Stimulated activated CD4-positive, alpha-beta T cell treated with anti-CD3 and anti-CD28 coated beads, TNF-alpha, amount 100 ng/mL, for 24 hours (primary cell): ENCODE measurements around the gene ZSCAN32.

ENCODE experiments used
- DNase-seq, 3 experiments: peaks; one replicate each; pipeline ENCODE4 v3.0.0-alpha.2; 2020; ENCODE audit warnings: low read depth in 3 of 3

ZSCAN32 gene

DNA sequence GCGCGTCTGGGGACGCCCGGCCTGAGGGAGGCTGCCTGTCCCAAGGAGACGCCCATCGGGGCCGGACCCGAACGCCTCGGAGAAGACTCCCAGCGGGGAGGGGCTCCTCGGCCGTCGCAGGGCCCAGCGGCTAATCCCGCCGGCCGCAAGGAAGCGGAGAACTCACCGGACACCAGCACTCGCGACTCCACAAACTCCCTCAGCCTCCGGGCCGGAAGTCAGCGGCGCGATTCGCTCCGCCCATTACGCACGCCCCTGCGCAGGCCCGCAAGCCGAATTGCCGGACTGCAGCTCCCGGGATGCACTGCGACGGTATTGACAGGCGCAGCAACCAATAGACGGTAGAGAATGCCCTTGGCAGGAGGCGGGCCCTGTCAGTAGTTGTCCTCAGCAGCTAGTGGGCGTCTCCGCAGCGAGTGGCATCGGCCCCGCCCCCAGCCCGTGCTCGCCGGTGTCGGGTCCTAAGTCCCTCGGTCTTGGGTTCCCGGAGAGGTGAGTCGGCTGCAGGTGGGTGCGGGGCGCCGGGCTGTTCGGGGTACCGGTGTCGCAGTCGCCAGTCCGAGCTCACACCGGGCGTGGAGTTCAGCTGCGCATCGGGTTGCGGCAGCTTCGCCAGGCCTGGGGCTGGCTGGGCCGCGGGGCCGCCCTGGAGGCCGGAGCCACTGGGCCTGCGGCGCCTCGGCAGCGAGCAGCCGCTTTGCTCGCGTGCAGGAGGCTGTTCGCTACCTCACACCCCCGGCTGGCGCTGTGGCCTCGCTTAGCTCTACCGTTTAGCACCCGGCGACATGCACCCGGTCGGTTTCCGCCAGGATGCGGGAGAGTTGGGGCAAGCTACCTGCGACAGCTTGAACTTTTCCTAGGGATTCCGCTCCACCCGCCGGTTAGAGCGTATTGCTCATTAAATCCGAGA is at the start of gene ZSCAN32, which contains the start of gene ZNF174:
Gene ZSCAN32, minus strand, starts transcription at position 226 of the 910 bp plus-strand sequence. CDS start 3,447 bp downstream, outside the sequence.
Gene ZNF174, plus strand, starts transcription at position 437 of the 910 bp plus-strand sequence. CDS start 790 bp downstream, outside the sequence.
- DNase-seq: peak; percentile 97 to 98 (median 98)

DNA sequence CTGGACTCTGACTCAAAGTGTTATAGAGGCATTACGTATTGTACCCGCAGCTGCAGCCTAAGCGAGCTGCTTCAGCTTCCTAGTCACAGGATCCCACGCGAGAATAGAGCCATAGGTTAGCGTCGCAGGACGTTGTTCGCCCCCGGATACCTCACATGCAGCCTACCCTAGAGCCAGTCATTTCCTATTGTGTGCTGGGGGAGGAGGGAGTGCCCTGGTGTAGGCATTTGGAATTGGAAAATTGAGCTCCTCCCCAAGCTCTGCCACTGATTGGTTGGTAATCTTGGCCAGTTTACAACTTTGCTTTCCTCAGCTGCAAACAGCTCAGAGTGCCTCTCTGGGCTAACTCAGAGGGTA is 43.2 kb upstream of the ZSCAN32 start:
- DNase-seq: no peak

DNA sequence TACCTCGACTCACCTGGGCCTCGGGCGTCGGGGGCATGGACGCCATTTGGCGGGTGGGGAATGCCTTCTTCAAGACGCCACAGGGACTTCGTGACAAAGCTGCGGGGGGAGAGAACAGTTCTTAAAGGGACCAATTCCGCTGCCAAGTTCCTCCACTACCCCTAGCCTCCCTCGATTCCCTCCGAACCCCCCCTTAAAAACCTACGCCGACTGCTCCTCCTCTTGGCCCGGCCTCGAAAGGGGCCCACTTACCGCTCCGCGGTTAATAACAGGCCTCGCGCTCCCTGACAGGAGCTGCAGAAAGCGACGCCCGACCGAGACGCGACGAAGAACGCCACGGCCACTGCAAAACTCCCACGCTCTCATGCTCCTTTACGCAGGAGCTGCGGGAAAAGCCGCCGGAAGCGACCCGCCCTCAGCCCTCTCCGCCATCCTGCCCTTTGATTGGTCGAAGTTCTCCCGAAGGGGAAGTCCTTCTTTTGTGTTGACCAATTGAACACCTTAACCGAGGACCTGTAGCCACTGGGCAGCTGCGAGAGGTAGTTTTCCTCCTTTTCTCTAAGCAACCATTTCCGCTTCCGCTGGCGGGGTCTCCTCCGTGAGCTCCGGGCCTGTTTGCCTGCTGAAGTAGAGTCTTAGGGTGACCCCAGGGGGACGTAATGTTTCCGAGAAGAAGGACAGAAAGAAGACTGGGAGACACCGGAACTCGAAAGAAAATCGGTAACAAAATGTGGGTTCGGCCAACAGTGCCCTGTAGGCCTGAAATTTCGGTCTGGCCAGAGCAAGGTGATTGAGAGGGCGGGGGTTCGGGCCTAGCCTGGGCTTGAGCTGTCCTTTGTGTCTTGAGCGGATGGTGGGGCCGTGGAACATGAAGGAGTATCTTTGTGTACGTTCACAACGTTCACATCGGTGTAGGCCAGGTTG is 42.6 kb upstream of the ZSCAN32 start, which contains the start of the genes NAA60 and ZNF597:
Gene NAA60, plus strand, starts transcription at position 573 of the 924 bp plus-strand sequence. CDS start 32,548 bp downstream, outside the sequence.
Gene ZNF597, minus strand, starts transcription at position 397 of the 924 bp plus-strand sequence. Its CDS starts 351 bp downstream, at position 46.
- peak; percentile 54 to 77 (median 64) for DNase-seq

DNA sequence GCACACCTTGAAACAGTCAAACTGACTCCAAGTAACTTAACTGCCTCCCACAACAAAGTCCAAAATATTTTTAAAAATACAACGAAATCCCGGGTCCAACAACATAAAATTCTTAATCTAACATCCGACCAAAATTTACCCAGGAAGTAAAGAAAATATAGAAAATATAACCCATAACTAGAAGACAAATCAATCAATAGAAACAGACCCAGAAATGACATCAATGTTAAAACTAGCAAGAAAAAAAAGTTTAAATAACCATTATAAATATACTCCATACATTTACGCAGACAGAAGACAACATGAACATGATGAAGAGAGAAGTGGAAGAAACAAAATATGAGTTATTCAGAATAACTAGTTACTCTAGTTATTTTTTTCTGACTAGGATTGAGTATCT is 38.8 kb upstream of the ZSCAN32 start:
- no peak for DNase-seq

DNA sequence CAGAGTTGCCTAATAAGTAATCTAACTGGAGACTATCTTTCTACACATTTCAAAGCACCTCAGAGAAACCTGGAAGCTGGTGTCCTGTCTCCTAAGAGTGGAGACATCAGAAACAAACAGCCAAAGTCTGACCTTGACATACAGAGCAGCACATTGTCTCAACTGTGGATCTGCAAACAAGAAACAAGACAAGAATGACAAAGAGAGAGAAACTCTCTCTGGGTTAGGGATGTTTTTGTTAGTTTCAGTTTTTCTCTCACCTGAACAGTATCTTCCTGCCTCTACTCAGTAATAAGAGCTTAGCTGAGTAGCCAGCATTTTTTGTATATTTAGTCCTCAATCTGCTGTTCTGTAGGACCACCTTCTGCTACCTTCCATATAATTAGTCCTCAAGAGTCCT is 33.6 kb upstream of the ZSCAN32 start:
- DNase-seq: no peak

DNA sequence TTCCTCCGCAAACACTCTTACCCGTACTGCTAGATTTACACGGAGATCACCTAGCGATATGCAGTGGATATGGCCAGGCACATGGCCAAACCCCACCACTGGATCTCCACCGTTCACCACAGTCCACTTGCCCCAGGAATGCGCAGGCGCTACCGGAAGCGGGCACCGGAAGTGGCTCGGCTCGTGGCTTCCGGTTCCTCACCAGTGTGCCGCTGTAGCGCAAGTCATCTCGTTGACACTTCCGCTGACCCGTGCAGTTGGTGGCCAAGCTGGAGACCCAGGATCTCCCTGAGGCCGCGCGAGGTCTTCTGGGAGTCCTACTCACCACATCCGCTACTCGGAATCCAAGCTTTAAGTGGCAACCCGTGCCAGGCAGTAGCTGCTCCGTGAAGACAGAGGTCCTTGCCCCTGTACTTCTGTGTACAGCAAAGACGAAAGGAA is 31.0 kb upstream of the ZSCAN32 start:
- DNase-seq: peak; percentile 26 to 73 (median 44)

DNA sequence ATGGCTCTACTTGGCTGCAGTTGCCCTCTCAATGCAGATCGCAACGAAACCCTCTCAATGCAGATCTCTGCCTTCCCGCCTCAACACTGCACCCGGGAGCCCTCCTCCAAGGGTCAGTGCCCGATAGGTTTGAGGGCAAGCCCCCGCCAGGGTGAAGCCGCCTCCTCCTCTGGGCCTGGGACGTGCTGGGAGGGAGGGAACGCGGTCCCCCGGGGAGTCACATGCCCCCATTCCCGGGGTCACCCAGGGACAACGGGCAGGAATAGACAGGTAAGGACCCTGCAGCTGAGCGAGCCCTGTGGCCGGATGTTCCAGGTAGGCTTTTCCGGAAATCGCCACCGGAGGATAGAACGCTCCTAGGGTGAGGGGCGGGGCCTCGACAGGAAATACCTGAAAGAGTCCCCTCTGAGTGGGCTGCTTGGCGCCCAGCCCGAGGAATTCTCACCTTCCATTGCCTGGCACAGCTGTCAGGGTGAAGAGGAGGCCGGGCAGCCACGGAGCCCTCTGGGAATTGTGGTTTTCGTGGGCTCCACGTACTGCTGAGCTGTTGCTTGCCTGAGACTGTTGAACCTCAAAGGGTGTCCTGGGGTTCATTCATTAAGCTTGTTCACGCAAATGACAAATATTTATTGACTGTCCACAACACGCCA is 13.1 kb upstream of the ZSCAN32 start:
- DNase-seq: no peak

DNA sequence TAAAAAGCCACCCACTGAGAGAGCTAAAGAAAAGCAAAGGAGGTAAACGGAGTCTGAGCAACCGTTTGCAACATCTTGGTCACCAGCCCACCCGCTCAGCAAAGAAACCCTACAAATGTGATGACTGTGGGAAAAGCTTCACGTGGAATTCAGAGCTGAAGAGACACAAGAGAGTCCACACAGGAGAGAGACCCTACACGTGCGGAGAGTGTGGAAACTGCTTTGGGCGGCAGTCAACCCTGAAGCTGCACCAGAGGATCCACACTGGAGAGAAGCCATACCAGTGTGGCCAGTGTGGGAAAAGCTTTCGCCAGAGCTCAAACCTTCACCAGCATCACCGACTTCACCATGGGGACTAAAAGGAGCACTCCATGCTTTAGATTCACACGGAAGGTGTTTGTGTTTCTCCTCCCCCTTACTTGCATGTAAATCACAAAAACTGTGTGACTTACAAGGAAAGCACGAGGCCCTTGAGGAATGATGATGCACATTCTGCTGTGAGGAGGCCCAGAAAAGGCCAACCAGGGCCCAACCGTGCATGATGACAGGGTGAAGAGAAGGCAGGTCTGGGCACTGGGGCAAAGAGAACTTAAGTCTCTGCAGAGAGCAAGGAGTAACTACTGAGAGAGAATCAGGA is 7.9 kb upstream of the ZSCAN32 start:
- DNase-seq: no peak

DNA sequence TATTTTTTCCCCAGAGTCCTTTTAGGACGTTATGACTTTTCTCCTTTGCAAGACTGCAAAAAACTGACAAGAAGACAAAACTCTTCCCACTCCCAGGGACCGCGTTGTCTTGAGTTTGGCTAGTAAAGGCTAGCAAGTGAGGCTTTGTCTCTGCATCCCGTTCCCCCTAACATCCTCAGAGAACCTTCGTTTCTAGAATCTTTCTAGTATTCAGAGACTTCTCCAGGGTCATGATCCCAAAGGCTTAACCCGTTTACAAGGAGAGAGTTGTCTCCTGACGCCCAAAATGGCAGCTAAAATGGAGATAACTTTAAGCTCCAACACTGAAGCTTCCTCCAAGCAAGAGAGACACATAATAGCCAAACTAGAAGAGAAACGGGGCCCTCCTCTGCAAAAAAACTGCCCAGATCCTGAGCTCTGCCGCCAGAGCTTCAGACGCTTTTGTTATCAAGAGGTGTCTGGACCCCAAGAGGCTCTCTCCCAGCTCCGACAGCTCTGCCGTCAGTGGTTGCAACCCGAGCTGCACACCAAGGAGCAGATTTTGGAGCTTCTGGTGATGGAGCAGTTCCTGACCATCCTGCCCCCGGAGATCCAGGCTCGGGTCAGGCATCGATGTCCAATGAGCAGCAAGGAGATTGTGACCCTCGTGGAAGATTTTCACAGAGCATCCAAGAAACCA is 1.1 kb upstream of the ZSCAN32 start:
- no peak for DNase-seq

DNA sequence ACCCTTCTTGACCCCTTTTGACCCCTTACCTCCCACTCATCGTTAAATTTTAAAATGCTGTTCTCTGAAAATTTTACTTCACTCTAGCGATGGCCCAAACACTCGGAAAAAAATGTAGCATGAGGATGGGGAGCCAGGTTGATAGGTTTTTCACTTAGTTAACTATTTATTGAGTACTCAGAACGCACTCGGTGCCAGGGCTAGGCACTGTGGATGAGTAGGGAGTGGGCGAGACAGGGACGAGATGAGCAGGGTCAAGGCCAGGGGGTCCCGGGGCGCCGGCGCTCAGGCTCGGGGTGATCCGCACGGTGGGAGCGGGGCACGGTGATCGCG is 392 bp downstream of the ZSCAN32 start:
- DNase-seq: no peak

DNA sequence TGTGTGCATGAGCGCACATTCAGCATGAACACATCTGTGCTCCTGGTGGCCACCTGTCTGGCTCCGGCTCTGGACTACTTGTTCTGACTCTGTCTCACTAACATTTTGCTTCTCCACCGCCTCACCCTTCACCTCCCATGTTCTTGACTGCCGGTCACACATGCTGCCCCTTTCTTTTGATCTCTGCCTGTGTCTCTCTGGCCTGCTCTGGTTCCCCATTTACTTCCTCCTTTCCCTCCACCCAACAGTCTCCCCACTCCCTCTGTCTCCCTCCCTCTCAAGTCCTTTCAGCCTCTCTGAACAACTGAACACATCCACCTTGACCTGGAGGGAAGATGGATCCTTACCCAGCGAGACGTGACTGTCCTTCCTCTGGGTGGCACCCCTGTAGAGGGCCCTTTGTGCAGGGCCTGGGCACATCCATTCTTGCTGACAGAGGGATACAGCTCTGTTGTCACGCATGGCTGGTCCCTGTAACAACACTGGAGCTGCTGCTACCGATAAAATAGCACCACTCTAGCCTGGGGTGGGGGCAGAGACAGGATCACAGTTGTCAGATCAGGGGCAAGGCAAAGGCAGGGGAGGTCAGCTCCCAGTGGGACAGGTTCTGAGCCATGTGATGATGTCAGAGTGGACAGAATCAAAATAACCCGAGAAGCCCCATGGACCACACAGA is 11.0 kb downstream of the ZSCAN32 start:
- no peak for DNase-seq

DNA sequence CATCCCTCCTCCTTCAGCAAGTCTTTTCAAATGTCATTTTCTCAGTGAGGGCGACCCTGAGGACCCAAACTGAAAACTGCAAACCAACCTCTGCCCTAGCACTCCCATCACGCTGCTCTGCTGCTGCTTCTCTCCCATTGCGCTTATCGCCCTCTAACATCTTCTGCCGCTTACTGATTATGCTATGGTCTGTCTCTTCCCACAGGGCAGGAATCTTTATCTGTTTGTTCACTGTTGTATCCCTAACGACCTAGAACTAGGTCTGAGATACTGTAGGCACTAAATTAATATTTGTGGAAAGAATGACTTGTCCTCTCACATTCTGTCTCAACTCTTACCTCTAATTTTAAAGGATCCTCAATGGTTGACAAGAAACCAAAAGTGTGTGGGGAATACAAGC is 12.5 kb downstream of the ZSCAN32 start:
- no peak for DNase-seq

DNA sequence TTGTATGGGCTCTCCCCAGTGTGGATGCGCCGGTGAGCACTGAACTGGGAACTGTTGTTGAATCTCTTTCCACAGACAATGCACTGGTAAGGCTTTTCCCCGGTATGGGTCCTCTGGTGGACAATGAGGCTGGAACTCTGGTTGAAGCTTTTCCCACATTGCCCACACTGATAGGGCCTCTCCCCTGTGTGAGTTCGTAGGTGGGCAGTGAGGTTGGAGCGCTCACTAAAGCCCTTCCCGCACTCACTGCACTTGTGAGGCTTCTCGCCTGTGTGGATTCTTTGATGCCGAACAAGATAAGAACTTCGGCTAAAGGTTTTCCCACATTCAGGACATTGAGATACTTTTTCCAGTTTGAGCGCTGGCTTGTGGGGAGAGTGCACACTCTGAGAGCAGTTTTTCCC is 17.8 kb downstream of the ZSCAN32 start:
- no peak for DNase-seq

DNA sequence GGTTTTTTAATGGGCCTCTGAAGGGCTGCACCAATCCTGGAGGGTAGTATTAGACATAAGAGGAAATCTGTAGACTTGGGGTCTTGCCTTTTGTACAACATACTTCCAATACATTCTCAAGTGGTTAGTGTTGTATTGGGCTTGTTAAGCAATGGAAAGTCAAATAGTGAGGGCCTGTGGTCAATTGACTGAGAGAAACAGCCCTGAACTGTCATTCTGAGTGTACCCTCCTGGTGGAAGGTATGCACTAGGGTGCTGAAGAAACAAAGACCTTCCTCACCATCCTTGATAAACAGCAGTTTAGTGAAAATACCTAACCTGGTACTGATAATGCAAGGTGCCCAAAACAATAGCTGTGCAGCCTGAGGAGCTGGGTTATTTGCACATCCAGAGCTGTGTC is 22.9 kb downstream of the ZSCAN32 start:
- DNase-seq: no peak

DNA sequence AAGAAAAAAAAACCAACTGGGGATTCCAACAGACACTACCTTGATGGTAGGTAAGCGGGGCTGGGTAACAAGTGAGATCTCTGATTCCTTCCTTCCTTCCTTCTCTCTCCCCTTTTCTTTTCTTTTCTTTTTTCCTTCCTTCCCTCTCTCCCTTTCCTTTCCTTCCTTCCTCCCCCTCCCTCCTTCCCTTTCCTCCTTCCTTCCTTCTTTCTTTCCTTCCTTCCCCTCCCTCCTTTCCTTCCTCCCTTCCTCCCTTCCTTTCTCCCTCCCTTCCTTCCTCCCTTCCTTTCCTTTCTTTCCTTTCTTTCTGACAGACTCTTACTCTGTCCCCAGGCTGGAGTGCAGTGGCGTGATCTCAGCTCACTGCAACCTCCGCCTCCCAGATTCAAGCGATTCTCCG is 25.1 kb downstream of the ZSCAN32 start:
- no peak for DNase-seq

DNA sequence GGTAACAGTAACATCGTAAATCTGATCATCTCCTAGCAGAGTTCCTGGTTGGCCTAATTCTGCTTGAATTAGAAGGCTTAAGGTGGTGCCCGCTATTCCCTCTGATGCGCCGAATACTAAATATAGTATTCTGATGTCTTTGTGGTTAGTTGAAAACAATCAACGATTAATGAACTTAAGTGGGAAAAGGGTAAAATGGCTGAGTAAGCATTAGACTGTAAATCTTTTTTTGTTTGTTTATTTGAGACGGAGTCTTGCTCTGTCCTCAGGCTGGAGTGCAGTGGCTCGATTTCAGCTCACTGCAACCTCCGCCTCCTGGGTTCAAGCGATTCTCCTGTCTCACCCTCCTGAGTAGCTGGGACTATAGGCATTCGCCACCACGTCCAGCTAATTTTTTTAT is 31.7 kb downstream of the ZSCAN32 start:
- no peak for DNase-seq

DNA sequence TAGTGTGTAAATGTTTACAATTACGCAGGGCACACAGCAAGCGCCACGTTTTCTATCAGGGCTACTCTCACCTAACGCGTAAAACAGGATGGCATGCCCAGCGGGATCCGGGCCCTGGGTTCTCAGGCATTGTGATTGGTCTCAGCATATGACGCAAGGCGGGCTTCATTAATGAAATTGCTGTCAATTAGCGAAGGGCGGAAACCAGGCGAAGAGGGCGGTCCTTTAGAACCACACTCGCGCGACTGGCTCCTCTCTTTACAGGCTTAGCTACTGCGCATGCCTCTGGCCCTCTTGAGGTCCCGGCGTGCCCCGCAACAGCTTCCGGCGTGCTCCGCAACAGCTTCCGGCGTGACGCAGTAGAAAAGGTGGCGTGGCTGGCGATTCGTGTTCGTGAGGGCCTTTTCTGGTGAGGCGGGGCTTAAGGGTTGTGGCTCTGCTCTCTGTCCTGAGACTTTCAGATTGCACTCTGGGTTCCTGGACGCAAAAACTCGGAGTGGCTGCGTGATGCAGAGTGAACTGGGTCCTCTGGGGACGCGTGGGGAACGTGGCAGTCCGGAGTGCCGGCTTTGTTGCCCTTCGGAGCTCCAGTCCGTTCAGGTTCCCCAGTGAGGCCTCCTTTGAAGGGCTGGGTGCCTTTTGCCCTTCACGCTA is 35.9 kb downstream of the ZSCAN32 start:
- peak; percentile 75 to 85 (median 78) for DNase-seq

DNA sequence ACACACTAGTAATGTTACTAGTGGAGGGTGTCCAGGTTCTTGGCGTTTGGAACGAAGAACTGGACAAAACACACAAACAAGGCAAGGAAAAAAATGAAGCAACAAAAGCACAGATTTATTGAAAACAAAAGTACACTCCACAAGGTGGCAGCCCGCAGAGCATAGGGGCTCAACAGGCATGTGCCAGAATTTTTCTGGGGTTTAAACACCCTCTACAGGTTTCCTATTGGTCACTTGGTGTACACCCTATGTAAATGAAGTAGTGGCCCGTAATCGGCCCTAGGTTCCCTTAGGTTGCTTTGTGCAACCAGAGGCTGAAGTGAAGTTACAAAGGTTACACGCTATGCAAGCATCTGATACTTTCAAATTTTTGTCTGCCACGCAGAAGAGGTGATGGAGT is 37.0 kb downstream of the ZSCAN32 start:
- DNase-seq: no peak

DNA sequence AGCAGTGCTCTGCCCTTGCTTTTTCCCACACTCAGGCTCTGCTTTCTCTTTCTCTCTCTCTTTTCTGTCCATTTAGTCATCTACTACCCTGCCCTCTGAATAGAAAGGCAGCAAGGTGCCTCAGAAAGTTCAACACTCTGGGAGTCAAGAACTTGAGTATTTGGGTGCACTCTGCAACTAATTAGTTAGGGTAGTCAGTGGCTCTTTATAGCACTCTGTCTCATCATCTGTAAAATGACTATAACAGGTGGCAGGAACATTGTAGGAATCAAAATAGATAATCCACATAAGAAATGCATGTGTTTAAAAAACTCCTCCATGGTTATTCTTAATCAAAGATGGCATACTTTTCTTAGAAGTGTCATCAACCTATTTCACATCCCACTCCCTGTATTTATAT is 37.9 kb downstream of the ZSCAN32 start:
- no peak for DNase-seq

DNA sequence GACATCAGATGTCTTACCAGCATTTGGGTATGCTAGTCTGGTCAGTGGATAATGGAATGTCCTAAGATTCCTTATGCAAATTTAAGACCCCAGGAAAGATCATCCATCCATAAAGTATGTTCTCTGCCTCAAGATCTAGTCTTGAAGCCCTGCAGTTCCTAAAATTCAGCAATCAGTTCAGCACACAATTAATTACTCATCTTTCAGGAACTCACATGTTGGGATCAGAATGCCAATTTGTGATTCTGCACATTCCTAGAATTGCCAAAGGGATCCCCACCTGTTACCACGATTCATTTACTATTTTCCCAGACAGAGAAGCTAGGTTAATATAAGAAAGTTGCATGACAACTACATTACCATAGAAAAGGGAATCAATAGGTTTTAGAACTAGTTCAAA is 41.9 kb downstream of the ZSCAN32 start:
- no peak for DNase-seq
